Left lung (tissue), 10 donors: Measurements from ENCODE around the gene TSC22D2. TPM values are rescaled to one million over a fixed set of nuclear protein-coding genes. Genes with fewer than 3 reads are reported as not detected.
A peak's percentile ranks its signal among the peaks of the same experiment; 100 is the strongest.

Source experiments
- ATAC-seq: fragments of 200-7000 bp; cut with Tn5 transposase; one replicate; pipeline ENCODE4 v1.9.1; 2020; ENCODE audit warnings: moderate library complexity
- DNase-seq, 4 donors: peaks; one replicate each; pipeline ENCODE4 v3.0.0-alpha.2; 2013 to 2020
- H3K27ac ChIP-seq, 2 donors: fragments of 200-600 bp; sonication (generic) in 1 of 2; one replicate each; pipeline versions ENCODE4 v1.5.0 to v1.8.0; 2020 to 2021
- H3K27me3 ChIP-seq, 2 donors: fragments of 200-600 bp; sonication (generic) in 1 of 2; one replicate each; pipeline versions ENCODE4 v1.5.0 to v1.8.0; 2020 to 2021
- H3K36me3 ChIP-seq, 2 donors: fragments of 200-600 bp; sonication (generic) in 1 of 2; one replicate each; pipeline versions ENCODE4 v1.5.0 to v1.8.0; 2020 to 2021
- H3K4me1 ChIP-seq, 2 donors: fragments of 200-600 bp; one replicate each; pipeline ENCODE4 v1.8.0; 2021
- H3K4me3 ChIP-seq, 2 donors: fragments of 200-600 bp; sonication (generic) in 1 of 2; one replicate each; pipeline versions ENCODE4 v1.5.0 to v1.8.0; 2020 to 2021; ENCODE audit warnings: mild to moderate bottlenecking in 1 of 2
- H3K9me3 ChIP-seq, 2 donors: fragments of 200-600 bp; sonication (generic) in 1 of 2; one replicate each; pipeline versions ENCODE4 v1.5.0 to v1.8.0; 2020 to 2021
- intact Hi-C, 2 donors: fragments of 100-400 bp; cut with DNase I; formaldehyde crosslinking; loops; one replicate each; pipeline versions ENCODE4 v1.11.2 to v1.14.2; 2022
- polyA plus RNA-seq, 6 donors: library from polyadenylated mRNA; unstranded; fragments of 120-200 nt; gene quantifications; one replicate each; pipeline ENCODE4 v1.2.1, GENCODE V29; 2013; ENCODE audit not compliant: insufficient read length in 6 of 6
- total RNA-seq, 2 donors: library from RNA; stranded (reverse); fragmentation: NEBNext Ultra II Directional; extraction: Animal tissue kit (Norgen Biotek cat#: 25700); gene quantifications; one replicate each; pipeline ENCODE4 v1.2.1, GENCODE V29; 2021
- TF ChIP-seq, protein P1 (sequence below), 2 donors: fragments of 200-600 bp; sonication (generic) in 1 of 2; IDR thresholded peaks; one replicate each; pipeline versions ENCODE4 v1.5.0 to v1.8.0; 2021; ENCODE audit warnings: antibody characterized with exemption in 2 of 2
- donor health status: DM: no; HTN: yes; CAD: no.
- donor health status: DM: no; HTN: no; CAD: no.

Gene TSC22D2
- total and polyA plus RNA-seq, 8 donors: 25.9 to 92.9 (median 81.9) TPM

DNA sequence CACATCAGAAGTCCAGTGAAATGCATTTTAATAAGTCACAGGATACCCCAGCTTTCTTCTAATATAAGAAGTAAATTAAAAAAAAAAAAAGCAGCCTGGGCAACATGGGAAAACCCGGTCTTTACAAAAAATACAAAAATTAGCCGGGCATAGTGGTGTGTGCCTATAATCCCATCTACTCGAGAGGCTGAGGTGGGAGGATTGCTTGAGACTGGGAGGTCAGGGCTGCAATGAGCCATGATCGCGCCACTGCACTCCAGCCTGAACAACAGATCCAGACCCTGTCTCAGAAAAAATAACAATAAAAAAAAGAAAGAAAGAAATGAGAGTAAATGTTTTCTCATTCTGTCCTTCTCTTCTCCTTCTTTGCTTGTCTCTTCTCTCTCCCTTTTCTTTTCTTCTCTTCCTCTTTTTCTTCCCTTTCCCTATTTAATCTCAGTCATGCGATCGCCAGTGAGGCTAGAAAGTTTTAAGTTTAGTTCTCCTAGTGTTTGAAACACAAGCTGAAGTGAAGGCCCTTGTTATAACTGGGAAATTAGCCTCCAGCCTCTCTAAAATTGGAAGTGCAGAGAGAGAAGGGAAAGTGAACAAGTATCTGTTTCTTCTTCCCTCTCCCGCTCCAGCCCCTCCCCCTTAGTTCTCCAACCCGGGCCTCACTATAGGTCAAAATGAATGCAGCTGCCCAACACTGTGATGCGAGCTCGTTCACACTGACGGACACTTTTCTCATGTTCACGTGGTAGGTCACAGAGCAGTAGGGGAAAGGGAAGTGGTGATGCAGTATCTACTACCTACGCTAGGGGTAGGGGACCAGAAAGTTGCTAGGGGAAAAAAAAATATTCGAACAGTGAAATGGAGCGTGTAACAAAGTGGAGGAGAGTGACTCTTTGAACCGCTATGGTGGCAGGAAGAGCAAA is 23.5 kb upstream of the TSC22D2 start:
- ATAC-seq: peak; percentile 88
- H3K9me3 ChIP-seq: no peaks in the 10 kb centered on the region
- TF ChIP-seq, protein P1, sequence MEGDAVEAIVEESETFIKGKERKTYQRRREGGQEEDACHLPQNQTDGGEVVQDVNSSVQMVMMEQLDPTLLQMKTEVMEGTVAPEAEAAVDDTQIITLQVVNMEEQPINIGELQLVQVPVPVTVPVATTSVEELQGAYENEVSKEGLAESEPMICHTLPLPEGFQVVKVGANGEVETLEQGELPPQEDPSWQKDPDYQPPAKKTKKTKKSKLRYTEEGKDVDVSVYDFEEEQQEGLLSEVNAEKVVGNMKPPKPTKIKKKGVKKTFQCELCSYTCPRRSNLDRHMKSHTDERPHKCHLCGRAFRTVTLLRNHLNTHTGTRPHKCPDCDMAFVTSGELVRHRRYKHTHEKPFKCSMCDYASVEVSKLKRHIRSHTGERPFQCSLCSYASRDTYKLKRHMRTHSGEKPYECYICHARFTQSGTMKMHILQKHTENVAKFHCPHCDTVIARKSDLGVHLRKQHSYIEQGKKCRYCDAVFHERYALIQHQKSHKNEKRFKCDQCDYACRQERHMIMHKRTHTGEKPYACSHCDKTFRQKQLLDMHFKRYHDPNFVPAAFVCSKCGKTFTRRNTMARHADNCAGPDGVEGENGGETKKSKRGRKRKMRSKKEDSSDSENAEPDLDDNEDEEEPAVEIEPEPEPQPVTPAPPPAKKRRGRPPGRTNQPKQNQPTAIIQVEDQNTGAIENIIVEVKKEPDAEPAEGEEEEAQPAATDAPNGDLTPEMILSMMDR (IDR thresholded peaks at IDR 0.05): peak in 1 of 2 donors; percentile 53
- intact Hi-C loops: no loop called here
- DNase-seq: peak in 2 of 4 donors; percentile 54 to 65
- peak overlapping the region in 1 of 2 donors; percentile 14 for H3K27ac ChIP-seq
- H3K36me3 ChIP-seq: no peaks in the 10 kb centered on the region
- peaks cover 0 to 7% of the 10 kb centered on the region in 2 donors for H3K4me1 ChIP-seq
- H3K27me3 ChIP-seq: no peaks in the 10 kb centered on the region
- H3K4me3 ChIP-seq: no peak overlapping the region

DNA sequence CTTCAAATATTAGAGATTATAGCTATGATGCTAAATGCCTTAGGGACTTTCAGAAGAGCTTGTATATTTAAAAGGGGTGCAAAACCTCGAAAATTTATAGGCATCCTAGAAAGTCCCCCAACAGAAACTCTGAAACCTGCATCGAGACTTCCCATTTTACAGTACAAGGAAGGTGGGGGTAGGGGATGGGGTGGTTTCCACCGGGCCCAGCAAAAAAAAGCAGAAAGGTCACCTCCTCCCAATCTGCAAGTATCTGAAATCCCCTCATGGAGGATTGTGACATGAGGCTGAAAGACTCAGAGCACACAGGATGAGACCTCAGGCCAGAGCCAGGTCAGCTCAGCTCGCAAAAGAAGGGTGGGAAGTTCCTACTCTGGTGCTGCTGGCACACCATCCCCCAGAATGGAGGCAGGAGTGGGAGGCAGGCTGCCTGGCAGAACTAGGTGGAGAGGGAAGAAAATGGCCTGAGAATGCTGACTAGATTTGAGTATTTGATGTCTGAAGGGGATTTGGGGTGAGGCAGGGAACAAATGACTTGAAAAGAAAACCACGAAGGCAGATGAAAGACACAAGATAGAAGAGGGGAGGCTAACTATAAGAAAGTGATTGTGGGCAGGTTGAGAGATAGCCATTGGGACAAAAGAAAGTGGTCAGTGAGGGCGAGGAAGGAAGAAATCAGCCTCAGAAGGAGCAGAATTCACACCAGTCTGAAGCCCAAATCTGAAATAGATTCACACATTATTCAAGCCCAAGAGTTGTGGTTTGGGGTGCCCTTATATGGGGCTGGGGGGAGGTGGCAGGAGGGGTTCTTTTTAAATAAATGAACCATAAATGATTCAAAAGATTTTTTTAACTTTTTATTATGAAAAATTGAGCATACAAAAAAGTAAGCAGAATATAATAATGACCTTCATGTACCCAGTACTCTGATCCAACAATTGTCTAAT is 22.5 kb upstream of the TSC22D2 start:
- ATAC-seq (peak; percentile 33), DNase-seq (no peak)
- no peaks in the 10 kb centered on the region for H3K36me3 ChIP-seq
- intact Hi-C loops: no loop called here
- no peaks in the 10 kb centered on the region for H3K9me3 ChIP-seq
- H3K4me3 ChIP-seq: no peak overlapping the region
- peaks cover 0 to 7% of the 10 kb centered on the region in 2 donors for H3K4me1 ChIP-seq
- TF ChIP-seq, protein P1 (IDR thresholded peaks at IDR 0.05): no peak
- H3K27ac ChIP-seq: no peak overlapping the region
- H3K27me3 ChIP-seq: no peaks in the 10 kb centered on the region

DNA sequence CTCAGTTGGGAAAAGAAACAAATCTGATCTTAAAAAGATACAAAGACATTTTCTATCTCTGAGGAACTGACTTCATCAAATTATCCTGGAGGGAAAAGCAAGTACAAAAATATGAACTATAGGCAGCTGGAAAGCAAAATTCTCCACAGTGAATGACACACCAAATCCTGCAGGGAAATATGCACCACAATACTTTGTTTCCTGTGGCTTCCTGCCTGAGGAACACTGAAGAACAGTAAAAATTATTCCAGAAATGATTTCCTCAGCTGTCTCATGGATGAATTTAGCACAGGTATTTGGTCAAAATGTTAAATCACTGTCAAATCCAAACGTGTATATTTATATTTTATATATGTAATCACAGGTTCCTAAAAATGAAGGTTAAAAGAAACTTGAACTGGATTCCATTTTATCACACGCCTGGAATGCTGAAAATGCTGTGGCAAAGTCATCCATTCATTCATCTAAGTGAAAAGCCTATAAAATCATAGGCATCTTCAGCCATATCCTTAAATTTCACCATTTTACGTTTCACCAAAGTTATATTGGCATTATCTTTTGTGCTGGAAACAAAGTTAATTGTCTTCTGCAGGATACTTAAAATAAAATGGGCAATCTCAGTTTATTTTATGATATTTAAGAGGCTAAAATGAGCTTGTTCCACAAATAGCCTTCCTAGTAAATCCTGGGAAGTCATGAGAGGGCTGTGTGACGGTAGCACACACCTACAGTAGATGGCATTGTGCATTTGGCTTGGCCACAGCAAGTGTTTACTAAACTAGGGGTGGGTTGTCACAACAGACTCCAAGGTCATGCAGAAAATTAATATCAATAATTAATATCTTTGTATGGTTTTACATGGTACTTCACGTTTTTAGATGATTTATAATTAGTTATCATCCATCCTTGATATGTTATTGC is 19.3 kb upstream of the TSC22D2 start:
- TF ChIP-seq, protein P1 (IDR thresholded peaks at IDR 0.05): no peak
- intact Hi-C loops: no loop called here
- no peaks in the 10 kb centered on the region for H3K9me3 ChIP-seq
- no peaks in the 10 kb centered on the region for H3K27me3 ChIP-seq
- H3K4me3 ChIP-seq: no peak overlapping the region
- H3K36me3 ChIP-seq: no peaks in the 10 kb centered on the region
- no peak overlapping the region for H3K27ac ChIP-seq
- peaks cover 0 to 7% of the 10 kb centered on the region in 2 donors for H3K4me1 ChIP-seq
- ATAC-seq (no peak), DNase-seq (no peak)

DNA sequence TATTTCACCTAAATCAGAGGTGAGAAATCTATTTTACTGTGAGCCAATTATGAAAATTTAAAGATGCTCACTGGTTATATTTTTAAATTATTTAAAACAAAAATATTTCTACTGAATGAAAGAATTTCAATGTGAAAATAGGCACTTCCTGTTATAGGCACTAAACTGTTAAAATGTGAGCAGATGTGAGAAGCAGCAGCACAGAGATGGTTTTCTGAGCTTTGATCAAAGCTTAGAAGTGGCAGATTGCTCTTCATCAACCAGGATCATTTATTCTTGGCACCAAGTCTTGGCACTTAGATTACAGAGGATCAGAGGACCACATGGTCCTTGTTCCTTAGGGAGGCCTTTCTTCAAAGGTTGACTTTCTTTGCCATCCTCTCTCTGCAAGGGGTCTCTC is 18.0 kb upstream of the TSC22D2 start:
- TF ChIP-seq, protein P1 (IDR thresholded peaks at IDR 0.05): no peak
- ATAC-seq: no peak
- H3K9me3 ChIP-seq: no peaks in the 10 kb centered on the region
- no peak overlapping the region for H3K4me3 ChIP-seq
- no peak for DNase-seq
- H3K4me1 ChIP-seq: peaks cover 0 to 4% of the 10 kb centered on the region in 2 donors
- intact Hi-C loops: no loop called here
- H3K36me3 ChIP-seq: no peaks in the 10 kb centered on the region
- H3K27ac ChIP-seq: no peak overlapping the region
- H3K27me3 ChIP-seq: no peaks in the 10 kb centered on the region
